Measurements from ENCODE around the gene TRIM65. TPM values are rescaled to one million over a fixed set of nuclear protein-coding genes. Genes with fewer than 3 reads are reported as not detected.

TRIM65 gene
- total RNA-seq, result 8.5 and 10.8 TPM in 2 replicates

GRCh38 chr17:75896415-75897159, at the start of gene TRIM65:
TRIM65 (minus strand) TSS chr17:75896951; CDS start chr17:75896937, 14 bp downstream.

DNA sequence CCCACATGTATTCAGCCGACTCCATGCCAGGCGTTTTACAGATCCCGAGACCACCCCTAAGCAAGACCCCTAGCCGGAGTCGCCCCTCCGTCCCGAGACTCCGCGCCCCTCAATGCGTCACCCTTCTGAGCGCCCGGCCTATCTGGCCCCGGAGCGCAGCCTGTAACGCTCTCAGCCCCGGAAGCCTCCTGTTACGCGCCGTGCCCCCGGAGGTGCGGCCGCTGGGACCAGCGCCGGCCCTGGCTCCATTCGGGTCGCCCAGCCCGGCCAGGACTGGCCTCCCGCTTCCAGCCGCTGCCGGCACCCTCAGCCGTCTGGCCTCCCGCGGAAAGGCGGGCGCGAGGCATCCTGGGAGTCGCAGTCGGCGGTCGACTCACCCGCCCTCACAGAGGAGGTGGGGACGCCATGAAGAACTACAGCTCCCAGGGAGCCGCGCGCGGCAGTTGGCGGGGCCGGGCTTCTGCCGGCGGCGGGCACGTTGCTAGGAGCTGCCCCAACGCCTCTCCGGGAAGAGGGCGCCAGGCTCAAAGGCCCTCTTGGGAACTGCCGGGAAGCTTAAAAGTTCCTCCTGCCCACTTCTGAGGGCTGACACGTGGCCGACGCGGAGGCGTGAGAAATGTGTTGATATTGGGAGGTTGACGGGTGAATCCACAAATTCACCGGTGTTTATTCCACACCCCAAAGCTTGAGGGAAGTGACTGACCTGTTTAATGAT, 44.1 kb upstream of the TRIM65 start, which contains the start of gene FBF1:
Gene FBF1 (minus strand): TSS at position 316 of the 715 bp plus-strand sequence. CDS start 2,893 bp downstream, outside the sequence.

GRCh38 chr17:75904749-75905521, 8.2 kb upstream of the TRIM65 start, which contains the start of gene MRPL38:
MRPL38 (minus strand) TSS chr17:75904884; CDS start chr17:75904875, 9 bp downstream.

GRCh38 chr17:75878174-75878998, 18.4 kb downstream of the TRIM65 start, which contains the start of gene TRIM47:
TRIM47 (minus strand) TSS chr17:75878581; CDS start chr17:75878548, 33 bp downstream.

GRCh38 chr17:75855310-75856061, 41.3 kb downstream of the TRIM65 start, which contains the start of gene WBP2:
WBP2 (minus strand) TSS chr17:75855335; CDS start chr17:75855297, 38 bp downstream.

GRCh38 chr17:75843577-75844529, 52.9 kb downstream of the TRIM65 start, which contains the start of gene UNC13D:
UNC13D (minus strand) TSS chr17:75844404; CDS start chr17:75844337, 67 bp downstream.

Other genes starting within 250 kb of the TRIM65 start
- gene RECQL5, start 229.8 kb downstream of the TRIM65 start, total RNA-seq, result 14.3 and 15.6 TPM in 2 replicates
- 51.7 and 62.6 TPM in 2 replicates for gene SAP30BP, start 229.6 kb downstream of the TRIM65 start, total RNA-seq
- 0.37 and 0.40 TPM in 2 replicates for gene ITGB4, start 175.5 kb downstream of the TRIM65 start, total RNA-seq
- 44.9 and 46.5 TPM in 2 replicates for gene GALK1, start 131.8 kb downstream of the TRIM65 start, total RNA-seq
- gene UNK, start 112.1 kb downstream of the TRIM65 start, total RNA-seq, result 12.7 and 19.5 TPM in 2 replicates
- gene UNC13D, start 52.5 kb downstream of the TRIM65 start, total RNA-seq, result 1.5 TPM in 2 replicates
- 33.2 and 41.2 TPM in 2 replicates for gene WBP2, start 41.6 kb downstream of the TRIM65 start, total RNA-seq
- gene TRIM47, start 18.4 kb downstream of the TRIM65 start, total RNA-seq, result 10.0 and 21.8 TPM in 2 replicates
- 20.4 and 24.0 TPM in 2 replicates for gene MRPL38, start 7.9 kb upstream of the TRIM65 start, total RNA-seq
- gene FBF1, start 44.1 kb upstream of the TRIM65 start, total RNA-seq, result 10.8 and 13.3 TPM in 2 replicates
- gene ACOX1, start 82.2 kb upstream of the TRIM65 start, total RNA-seq, result 63.0 and 69.9 TPM in 2 replicates
- gene TEN1, start 82.3 kb upstream of the TRIM65 start, total RNA-seq, result 17.3 and 18.3 TPM in 2 replicates
- 0.92 and 0.99 TPM in 2 replicates for gene CDK3, start 103.9 kb upstream of the TRIM65 start, total RNA-seq
- gene EVPL, start 130.4 kb upstream of the TRIM65 start, total RNA-seq, result not detected in 2 replicates
- gene SRP68, start 175.6 kb upstream of the TRIM65 start, total RNA-seq, result 29.2 and 38.6 TPM in 2 replicates
- not detected in 2 replicates for gene GALR2, start 177.8 kb upstream of the TRIM65 start, total RNA-seq
- not detected in 2 replicates for gene ZACN, start 182.2 kb upstream of the TRIM65 start, total RNA-seq
- gene EXOC7, start 206.8 kb upstream of the TRIM65 start, total RNA-seq, result 98.9 and 104 TPM in 2 replicates
- gene FOXJ1, start 244.3 kb upstream of the TRIM65 start, total RNA-seq, result not detected in 2 replicates

Data from aortic smooth muscle cell (primary cell).